Frontal cortex (tissue), 4 donors: ENCODE results near the gene EYS. TPM values are rescaled to one million over a fixed set of nuclear protein-coding genes. Genes with fewer than 3 reads are reported as not detected.

Experiments
- DNase-seq, 2 donors: peaks; one replicate each; pipeline ENCODE4 v3.0.0; 2012; ENCODE audit warnings: low spot score in 2 of 2
- FAIRE-seq: peaks from 2 replicates; lab custom pipeline; 2012; peaks lifted over from hg19 to GRCh38; lab: Jason Lieb, UNC
- total RNA-seq: library from RNA; depleted of rRNA; stranded (reverse); fragments of >200 nt; gene quantifications from one replicate; pipeline ENCODE4 v1.2.3, GENCODE V29; 2014
- donor health status: control.
- donor health status: control.
- donor health status: control.

EYS gene
- 2.0 TPM for total RNA-seq

- DNase-seq (no peak), FAIRE-seq (no peak)
Measured at GRCh38 chr6:65707126-65707826, at the start of gene EYS. Gene EYS (minus strand): TSS chr6:65707226. CDS start chr6:65495410, 211,816 bp downstream.

- FAIRE-seq (no peak), DNase-seq (no peak)
Measured at GRCh38 chr6:65746302-65746701, 39.3 kb upstream of the EYS start.

DNA sequence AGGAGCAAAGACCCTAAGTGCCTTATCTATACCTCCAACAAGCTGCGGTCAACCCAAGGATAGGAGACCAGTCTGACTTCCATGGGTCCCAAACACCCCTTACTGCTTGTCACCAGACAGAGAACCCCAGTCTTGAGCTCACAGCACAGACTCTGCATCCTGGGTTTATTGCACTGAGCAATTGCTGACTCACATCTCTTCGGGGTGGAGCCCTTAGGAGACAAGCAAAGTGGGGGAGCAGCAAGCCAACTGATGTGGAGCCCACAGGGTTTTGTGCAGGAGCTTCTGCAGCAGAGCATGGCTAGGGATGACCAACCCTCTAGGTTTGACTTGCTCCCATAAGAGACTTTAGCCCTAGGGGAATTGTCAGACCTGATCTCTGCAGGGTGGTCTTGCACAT is 38.6 kb upstream of the EYS start:
- FAIRE-seq: no peak

GRCh38 chr6:65728879-65729479 is 22.0 kb upstream of the EYS start:
- DNase-seq (no peak), FAIRE-seq (no peak)

More for the DNA sequence above, 38.6 kb upstream of the EYS start:
- no peak for DNase-seq

DNA sequence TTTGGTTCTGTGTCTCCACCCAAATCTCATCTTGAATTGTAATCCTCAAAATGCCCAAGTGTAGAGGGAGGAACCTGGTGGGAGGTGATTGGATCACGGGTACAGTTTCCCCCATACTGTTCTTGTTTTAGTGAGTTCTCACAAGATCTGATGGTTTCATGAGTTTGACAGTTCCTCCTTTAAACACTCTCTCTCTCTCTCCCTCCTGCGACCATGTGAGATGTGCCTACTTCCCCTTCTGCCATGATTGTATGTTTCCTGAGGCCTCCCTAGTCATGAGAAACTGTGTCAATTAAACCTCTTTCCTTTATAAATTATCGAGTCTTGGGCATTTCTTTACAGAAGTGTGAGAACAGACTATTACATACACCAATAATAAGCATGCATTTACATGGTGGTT is 12.1 kb upstream of the EYS start:
- FAIRE-seq: no peak
- no peak for DNase-seq

DNA sequence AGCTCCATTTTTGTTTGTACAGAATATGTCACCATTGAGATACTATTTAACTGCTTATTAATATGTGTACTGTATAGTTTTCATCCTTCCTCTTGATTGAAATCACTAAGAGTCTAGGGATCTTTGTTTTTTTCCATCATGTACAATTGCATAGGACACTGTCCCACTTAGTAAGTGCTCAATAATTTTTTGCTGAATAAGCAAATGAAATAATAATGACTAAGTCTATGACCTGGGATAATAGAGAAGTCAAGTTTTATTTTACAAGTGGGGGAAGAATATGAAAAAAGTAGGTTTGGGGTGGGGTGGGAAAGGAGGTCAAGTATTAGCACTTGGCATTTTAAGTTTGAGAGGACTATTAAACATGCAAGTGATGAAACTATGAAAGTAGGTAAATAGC is 4.5 kb upstream of the EYS start:
- FAIRE-seq (no peak), DNase-seq (no peak)

- no peak for DNase-seq
- no peak for FAIRE-seq
Measured at GRCh38 chr6:65709099-65709830, 2.2 kb upstream of the EYS start.

- no peak for DNase-seq
- FAIRE-seq: no peak
Measured at GRCh38 chr6:65708162-65708561, 1.1 kb upstream of the EYS start.

- DNase-seq (no peak), FAIRE-seq (no peak)
Measured at GRCh38 chr6:65706436-65706835, 590 bp downstream of the EYS start.

DNA sequence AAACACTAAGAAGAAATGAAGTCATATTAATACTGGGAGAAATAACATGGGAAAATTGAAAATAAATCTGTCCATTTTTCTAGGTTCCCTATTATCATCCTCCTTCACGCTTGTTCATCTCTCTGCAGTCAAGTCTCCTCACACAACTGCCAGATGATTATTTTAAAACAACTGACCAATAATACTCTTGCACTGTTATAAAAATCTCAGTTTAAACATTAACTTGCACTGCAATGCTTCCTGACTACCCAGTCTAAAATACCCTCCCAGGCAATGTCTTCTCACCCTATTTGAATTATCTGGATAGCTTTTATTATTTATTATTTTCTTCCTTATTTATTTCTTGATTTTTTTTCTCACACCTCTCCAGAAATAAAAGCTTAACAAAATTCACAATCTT is 5.7 kb downstream of the EYS start:
- DNase-seq (no peak), FAIRE-seq (no peak)

DNA sequence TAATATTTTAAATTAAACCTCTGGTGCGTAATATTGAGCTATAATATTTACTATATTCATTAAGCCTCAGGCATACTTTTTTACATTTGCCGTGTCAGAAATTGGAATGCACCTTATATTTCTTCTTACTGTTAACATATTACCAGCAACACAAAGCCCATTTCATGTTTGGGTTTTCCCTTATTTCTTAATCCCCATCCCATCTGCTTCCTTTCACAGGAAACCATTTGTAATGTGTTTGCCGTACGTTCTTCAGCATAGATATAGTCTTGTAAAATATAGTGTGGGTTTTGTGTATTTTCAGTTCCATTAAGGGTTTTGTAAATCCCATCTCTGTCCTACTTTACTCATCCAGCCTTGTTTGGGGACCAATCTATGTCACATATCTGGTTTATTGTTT is 6.5 kb downstream of the EYS start:
- FAIRE-seq: no peak
- no peak for DNase-seq

- FAIRE-seq: no peak
- DNase-seq: no peak
Measured at GRCh38 chr6:65692109-65692508, 14.9 kb downstream of the EYS start.

GRCh38 chr6:65680232-65680631 is 26.8 kb downstream of the EYS start:
- no peak for FAIRE-seq
- DNase-seq: no peak

DNA sequence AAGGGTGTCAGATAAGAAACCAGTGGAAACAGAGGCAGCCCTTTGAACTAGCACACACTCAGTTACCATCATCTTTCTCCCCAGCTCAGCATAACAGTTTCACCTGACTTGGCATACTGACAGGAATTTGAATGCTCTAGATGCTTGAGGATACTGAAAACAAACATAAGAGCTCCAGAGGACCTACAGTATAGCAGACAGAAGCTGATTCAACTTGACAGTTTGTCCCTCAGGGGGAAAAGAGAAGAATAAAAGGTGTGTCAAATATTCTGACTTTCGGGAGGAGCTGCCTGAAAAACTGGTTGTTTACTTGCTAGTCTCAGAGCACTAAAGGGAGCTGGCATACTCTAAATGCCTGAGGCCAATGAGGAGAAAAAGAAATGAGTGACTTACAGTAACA is 35.1 kb downstream of the EYS start:
- no peak for FAIRE-seq
- DNase-seq: no peak

DNA sequence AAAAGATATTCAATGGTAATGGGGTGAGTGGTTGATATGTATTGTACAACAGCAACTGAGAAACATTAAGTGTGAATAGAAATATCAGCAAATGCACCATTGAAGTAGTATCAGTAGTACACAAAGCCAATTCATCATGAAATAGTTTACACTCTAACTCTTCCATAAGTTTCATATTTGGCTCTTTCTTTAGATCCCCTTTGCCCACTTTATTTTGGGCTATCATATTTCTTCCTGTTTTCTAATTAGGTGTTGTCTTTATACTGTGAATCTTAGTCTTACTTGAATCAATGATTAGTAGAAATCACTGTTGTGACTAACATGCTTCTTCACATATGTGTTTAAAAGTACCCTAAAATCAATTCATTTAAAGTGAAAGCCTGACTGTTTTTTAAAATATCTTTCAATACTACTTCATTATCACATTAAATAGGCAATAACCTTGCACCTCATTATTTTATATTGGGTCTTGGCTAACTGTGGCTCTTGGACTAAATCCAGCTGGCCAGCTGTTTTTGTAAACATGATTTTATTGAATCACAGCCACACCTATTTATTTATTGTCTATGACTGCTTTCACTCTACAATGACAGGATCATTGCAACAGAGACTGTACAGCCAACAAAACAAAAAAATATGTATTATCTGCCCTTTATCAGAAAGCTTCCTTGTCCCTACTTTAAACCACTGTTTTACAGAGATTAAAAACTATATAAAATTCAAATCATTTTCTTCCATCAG is 38.9 kb downstream of the EYS start:
- no peak for DNase-seq
- no peak for FAIRE-seq

DNA sequence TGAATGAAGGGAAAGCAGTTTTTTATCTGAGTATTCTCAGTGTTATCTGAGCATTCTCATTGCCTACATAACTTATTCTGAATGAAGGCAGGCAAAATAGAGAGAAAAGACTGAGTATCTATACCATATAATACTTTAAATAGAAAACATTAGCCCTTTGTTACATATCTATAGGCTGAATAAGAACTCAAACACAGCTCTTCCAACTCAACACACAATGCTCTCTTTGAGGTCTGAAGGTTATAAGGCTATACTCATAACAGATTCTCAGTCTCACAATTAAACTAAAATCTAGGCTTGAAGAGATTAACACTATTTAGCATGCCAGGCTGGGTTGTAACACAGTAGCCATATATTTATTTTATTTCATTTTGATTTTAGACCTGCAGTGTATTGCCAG is 56.9 kb downstream of the EYS start:
- FAIRE-seq (no peak), DNase-seq (no peak)

GRCh38 chr6:65649392-65649791 is 57.6 kb downstream of the EYS start:
- no peak for DNase-seq
- no peak for FAIRE-seq

GRCh38 chr6:65646544-65646943 is 60.5 kb downstream of the EYS start:
- no peak for FAIRE-seq
- no peak for DNase-seq

DNA sequence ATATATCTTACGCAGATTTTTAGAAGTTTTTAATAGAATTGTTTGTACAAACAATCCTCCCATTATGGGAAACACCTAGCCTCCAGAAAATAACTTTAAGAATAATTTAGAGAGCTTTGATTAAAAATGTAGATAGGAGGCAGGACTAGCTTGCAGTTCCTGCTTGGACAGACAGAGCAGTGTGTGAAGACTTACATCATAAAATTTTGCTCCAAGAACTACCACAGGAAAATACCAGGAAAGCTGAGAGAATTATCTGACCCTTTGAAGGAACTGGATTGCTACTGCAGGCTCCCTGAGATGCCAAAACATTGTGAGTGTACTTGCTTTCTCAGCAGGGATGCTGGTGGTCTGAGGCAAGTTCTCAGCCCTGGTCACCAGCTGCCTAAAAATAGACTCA is 64.2 kb downstream of the EYS start:
- no peak for DNase-seq
- no peak for FAIRE-seq

DNA sequence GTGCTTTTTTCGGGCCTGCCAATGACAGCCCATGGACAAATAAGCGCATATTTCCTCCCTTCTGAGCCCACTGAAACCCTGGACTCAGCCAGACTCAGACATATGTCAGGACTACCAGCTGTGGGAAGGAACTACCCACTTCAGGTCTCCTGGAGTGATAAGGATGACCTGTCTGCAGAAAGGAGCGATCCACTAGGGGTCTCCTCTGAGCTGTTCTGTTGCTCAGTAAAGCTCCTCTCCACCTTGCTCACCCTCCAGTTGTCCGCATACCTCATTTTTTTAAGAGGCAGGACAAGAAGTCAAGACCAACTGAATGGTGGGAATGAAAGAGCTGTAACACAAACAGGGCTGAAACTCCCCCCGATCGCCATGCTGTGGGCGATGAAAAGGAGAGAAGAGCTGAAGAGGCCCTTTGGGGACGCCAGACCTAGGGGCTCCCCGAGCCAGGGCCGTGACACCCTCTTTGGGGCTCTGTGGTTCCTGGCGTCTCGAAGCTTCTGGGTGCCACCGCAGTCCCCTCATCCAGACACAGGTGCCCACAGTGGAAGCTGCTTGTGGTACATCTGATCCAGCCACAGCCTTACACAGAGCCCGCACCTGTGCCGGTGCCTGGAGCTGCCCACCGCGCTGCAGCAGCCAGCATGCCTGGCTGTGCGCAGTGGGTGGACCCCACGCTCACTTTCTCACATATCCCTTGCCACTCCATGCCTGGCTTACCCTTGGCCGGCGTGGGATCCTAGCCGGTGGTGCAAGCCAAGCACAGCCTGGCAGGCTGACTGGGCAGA is 68.8 kb downstream of the EYS start:
- FAIRE-seq: no peak
- DNase-seq: no peak
